HEK293 (cell line): ENCODE data around the gene MDFI.

Experiments
- CTCF ChIA-PET: fragments of 350-600 bp; formaldehyde crosslinking; extraction: SDS; loops from one replicate; lab custom pipeline; 2021; ENCODE audit warnings: antibody characterized with exemption; lab: Yijun Ruan, JAX
- POLR2A ChIA-PET: fragments of 300-600 bp; formaldehyde crosslinking; extraction: SDS; loops from one replicate; lab custom pipeline; 2020; ENCODE audit warnings: antibody characterized with exemption, inconsistent platforms; lab: Yijun Ruan, JAX
- H3K27ac ChIP-seq: fragments of 200-500 bp; sonication (Bioruptor generic); 2 replicates; pipeline ENCODE4 v1.5.1; 2014; ENCODE audit warnings: low read depth, low read length, control low read depth, inconsistent platforms; ENCODE audit errors: extremely low read depth
- H3K36me3 ChIP-seq, 2 experiments: fragments of 200-500 bp in 1 of 2; sonication (Bioruptor generic) in 1 of 2; 1 replicate in 1 of 2; 2 replicates in 1 of 2; pipeline ENCODE4 v1.5.1; 2014 to 2017; ENCODE audit warnings: inconsistent platforms in 2 of 2, low read length in 2 of 2; ENCODE audit not compliant: control insufficient read depth in 2 of 2, insufficient read depth in 1 of 2
- H3K4me1 ChIP-seq: fragments of 200-500 bp; sonication (Bioruptor generic); 2 replicates; pipeline ENCODE4 v1.5.1; 2014; ENCODE audit warnings: mild to moderate bottlenecking, low read length, inconsistent platforms; ENCODE audit not compliant: control insufficient read depth, insufficient read depth
- H3K4me3 ChIP-seq: 2 replicates; pipeline ENCODE4 v1.5.1; 2011; ENCODE audit warnings: low read depth, mild to moderate bottlenecking, control low read depth, low read length, moderate library complexity
- H3K9me3 ChIP-seq: fragments of 200-500 bp; sonication (Bioruptor generic); 2 replicates; pipeline ENCODE4 v1.5.1; 2014; ENCODE audit warnings: low read depth, low read length, inconsistent platforms; ENCODE audit not compliant: control insufficient read depth, insufficient read depth
- ATF2 ChIP-seq: fragments of 450-650 bp; formaldehyde crosslinking; IDR thresholded peaks from 2 replicates; pipeline ENCODE4 v1.5.1; 2016; ENCODE audit warnings: missing biosample characterization, missing genetic modification characterization, low read depth
- EGR2 ChIP-seq: fragments of 450-650 bp; formaldehyde crosslinking; IDR thresholded peaks from 2 replicates; pipeline ENCODE4 v1.5.1; 2016; ENCODE audit warnings: low read depth, missing biosample characterization, missing genetic modification characterization
- FEZF1 ChIP-seq: fragments of 450-650 bp; formaldehyde crosslinking; IDR thresholded peaks from 2 replicates; pipeline ENCODE4 v1.5.1; 2016; ENCODE audit warnings: missing biosample characterization, missing genetic modification characterization
- KLF1 ChIP-seq: fragments of 450-650 bp; formaldehyde crosslinking; IDR thresholded peaks from 2 replicates; pipeline ENCODE4 v1.5.1; 2016; ENCODE audit warnings: missing biosample characterization, missing genetic modification characterization
- KLF17 ChIP-seq: fragments of 450-650 bp; formaldehyde crosslinking; IDR thresholded peaks from 2 replicates; pipeline ENCODE4 v1.5.1; 2016; ENCODE audit warnings: missing biosample characterization, missing genetic modification characterization
- KLF7 ChIP-seq: fragments of 450-650 bp; formaldehyde crosslinking; IDR thresholded peaks from 2 replicates; pipeline ENCODE4 v1.5.1; 2016; ENCODE audit warnings: missing biosample characterization, missing genetic modification characterization, borderline replicate concordance
- KLF9 ChIP-seq: fragments of 450-650 bp; formaldehyde crosslinking; IDR thresholded peaks from 2 replicates; pipeline ENCODE4 v1.5.1; 2016; ENCODE audit warnings: missing biosample characterization, missing genetic modification characterization, low read depth
- MZF1 ChIP-seq: fragments of 450-650 bp; formaldehyde crosslinking; IDR thresholded peaks from 2 replicates; pipeline ENCODE4 v1.5.1; 2017; ENCODE audit warnings: missing biosample characterization, missing genetic modification characterization, borderline replicate concordance
- OVOL3 ChIP-seq: fragments of 450-650 bp; formaldehyde crosslinking; IDR thresholded peaks from 2 replicates; pipeline ENCODE4 v1.5.1; 2016; ENCODE audit warnings: missing biosample characterization, missing genetic modification characterization
- PBX3 ChIP-seq: sonication (generic); formaldehyde crosslinking; IDR thresholded peaks from 2 replicates; pipeline ENCODE4 v1.8.1; 2022; ENCODE audit warnings: mild to moderate bottlenecking, moderate library complexity, missing genetic modification reagents
- ZBTB21 ChIP-seq: fragments of 450-650 bp; formaldehyde crosslinking; IDR thresholded peaks from 2 replicates; pipeline ENCODE4 v1.5.1; 2017; ENCODE audit warnings: missing biosample characterization, missing genetic modification characterization
- ZBTB26 ChIP-seq: fragments of 450-650 bp; formaldehyde crosslinking; optimal IDR thresholded peaks from 2 replicates; pipeline ENCODE3; 2016; ENCODE audit warnings: missing biosample characterization, mild to moderate bottlenecking, missing genetic modification characterization
- ZFHX2 ChIP-seq: fragments of 450-650 bp; formaldehyde crosslinking; conservative IDR thresholded peaks from 2 replicates; pipeline ENCODE4 v1.5.1; 2016; ENCODE audit warnings: missing biosample characterization, missing genetic modification characterization
- ZNF140 ChIP-seq: fragments of 450-650 bp; formaldehyde crosslinking; IDR thresholded peaks from 2 replicates; pipeline ENCODE4 v1.5.1; 2016; ENCODE audit warnings: missing biosample characterization, missing genetic modification characterization
- ZNF155 ChIP-seq: fragments of 450-650 bp; formaldehyde crosslinking; IDR thresholded peaks from 2 replicates; pipeline ENCODE4 v1.5.1; 2016; ENCODE audit warnings: missing biosample characterization, missing genetic modification characterization
- ZNF157 ChIP-seq: fragments of 450-650 bp; formaldehyde crosslinking; IDR thresholded peaks from 2 replicates; pipeline ENCODE4 v1.5.1; 2016; ENCODE audit warnings: missing biosample characterization, missing genetic modification characterization
- ZNF18 ChIP-seq: fragments of 450-650 bp; formaldehyde crosslinking; IDR thresholded peaks from 2 replicates; pipeline ENCODE4 v1.5.1; 2016; ENCODE audit warnings: missing biosample characterization, missing genetic modification characterization
- ZNF266 ChIP-seq: fragments of 450-650 bp; formaldehyde crosslinking; IDR thresholded peaks from 2 replicates; pipeline ENCODE4 v1.5.1; 2016; ENCODE audit warnings: missing biosample characterization, missing genetic modification characterization, low read depth
- ZNF350 ChIP-seq: fragments of 450-650 bp; formaldehyde crosslinking; IDR thresholded peaks from 2 replicates; pipeline ENCODE4 v1.5.0; 2017; ENCODE audit warnings: missing biosample characterization, mild to moderate bottlenecking, missing genetic modification characterization
- ZNF398 ChIP-seq: fragments of 450-650 bp; formaldehyde crosslinking; IDR thresholded peaks from 2 replicates; pipeline ENCODE4 v1.5.1; 2017; ENCODE audit warnings: missing biosample characterization, missing genetic modification characterization
- ZNF449 ChIP-seq: fragments of 450-650 bp; formaldehyde crosslinking; IDR thresholded peaks from 2 replicates; pipeline ENCODE4 v1.5.1; 2017; ENCODE audit warnings: missing biosample characterization, mild to moderate bottlenecking, missing genetic modification characterization, moderate library complexity
- ZNF548 ChIP-seq: fragments of 450-650 bp; formaldehyde crosslinking; IDR thresholded peaks from 2 replicates; pipeline ENCODE4 v1.5.1; 2016; ENCODE audit warnings: missing biosample characterization, missing genetic modification characterization
- ZNF596 ChIP-seq: fragments of 450-650 bp; IDR thresholded peaks from 2 replicates; pipeline ENCODE4 v1.5.0; 2018; ENCODE audit warnings: missing biosample characterization, mild to moderate bottlenecking, missing genetic modification characterization, moderate library complexity
- ZNF747 ChIP-seq: fragments of 450-650 bp; formaldehyde crosslinking; IDR thresholded peaks from 2 replicates; pipeline ENCODE4 v1.5.1; 2016; ENCODE audit warnings: missing biosample characterization, missing genetic modification characterization
- ZNF768 ChIP-seq: fragments of 450-650 bp; formaldehyde crosslinking; IDR thresholded peaks from 2 replicates; pipeline ENCODE4 v1.5.1; 2018; ENCODE audit warnings: missing biosample characterization, mild to moderate bottlenecking, missing genetic modification characterization
- ZNF837 ChIP-seq: fragments of 450-650 bp; formaldehyde crosslinking; IDR thresholded peaks from 2 replicates; pipeline ENCODE4 v1.5.1; 2016; ENCODE audit warnings: missing biosample characterization, missing genetic modification characterization

Gene MDFI

GRCh38 chr6:41656002-41656691, 17.9 kb downstream of the MDFI start:
- H3K36me3 ChIP-seq, result no peaks in the 10 kb centered on the region
- 0 out of 2 replicates have a peak, but pooled peaks cover 3% of the 10 kb centered on the region for H3K4me1 ChIP-seq
- H3K4me3 ChIP-seq, result no peak overlapping the region
- H3K9me3 ChIP-seq, result no peaks in the 10 kb centered on the region
- POLR2A ChIA-PET, result no interaction called here
- H3K27ac ChIP-seq, result no peak overlapping the region; the same call in 1 of the 2 replicates
- CTCF ChIA-PET, result interaction anchor here (1.3 to 2.8 kb wide), 2 partner anchors 53 to 288 kb away, joined by 7 to 9 read pairs; no protein-coding TSS in a partner anchor
- TF ChIP-seq ZFHX2 (peak; percentile 90), ZNF548 (tag by site-specific recombination) (no peak), KLF9 (no peak), PBX3 (CRISPR knock-in tag) (no peak), ZNF140 (no peak), MZF1 (no peak), ZBTB26 (tag by site-specific recombination) (no peak), KLF1 (tag by site-specific recombination) (no peak), ZNF768 (tag by site-specific recombination) (no peak), ZNF596 (no peak), ZNF398 (tag by site-specific recombination) (no peak), ZNF747 (tag by site-specific recombination) (no peak), FEZF1 (tag by site-specific recombination) (peak; percentile 35; the same call in 1 of the 2 replicates), ZBTB21 (tag by site-specific recombination) (no peak), ZNF350 (tag by site-specific recombination) (no peak), ZNF266 (tag by site-specific recombination) (0 out of 2 replicates have a peak, but pooled peaks have one; percentile 26), ZNF837 (tag by site-specific recombination) (no peak), OVOL3 (tag by site-specific recombination) (no peak), KLF7 (tag by site-specific recombination) (no peak), ATF2 (tag by site-specific recombination) (no peak), ZNF18 (peak; percentile 96), EGR2 (tag by site-specific recombination) (peak; percentile 91), ZNF155 (tag by site-specific recombination) (no peak), ZNF157 (0 out of 2 replicates have a peak, but pooled peaks have one; percentile 29), KLF17 (tag by site-specific recombination) (no peak), ZNF449 (tag by site-specific recombination) (peak; percentile 85)
